Caco-2 (cell line): ENCODE results near the gene MTPN. TPM values are rescaled to one million over a fixed set of nuclear protein-coding genes. Genes with fewer than 3 reads are reported as not detected.

Experiments used
- BruUV-seq: library from RNA; stranded (reverse); fragments of 400-500 nt; replicated peaks from 2 replicates; lab custom pipeline; 2021; lab: Mats Ljungman, UMichigan
- CTCF ChIA-PET: fragments of 300-600 bp; sonication (Branson Sonifier 250); formaldehyde crosslinking; loops from one replicate; lab custom pipeline; 2022; ENCODE audit warnings: antibody characterized with exemption; lab: Charles Lee
- POLR2A ChIA-PET: fragments of 300-600 bp; sonication (Branson Sonifier 250); formaldehyde crosslinking; loops from one replicate; lab custom pipeline; 2022; ENCODE audit warnings: antibody characterized with exemption; lab: Charles Lee
- DNase-seq, 2 experiments: peaks; one replicate each; pipeline versions ENCODE4 v3.0.0 to v3.0.0-alpha.2; 2020 to 2022
- H3K27me3 ChIP-seq: replicated peaks from 2 replicates; pipeline ENCODE4 v1.6.0; 2011; ENCODE audit warnings: low read length; ENCODE audit not compliant: control insufficient read depth, insufficient read depth
- H3K36me3 ChIP-seq: 2 replicates; pipeline ENCODE4 v1.5.1; 2011; ENCODE audit warnings: low read length; ENCODE audit not compliant: control insufficient read depth, insufficient read depth
- H3K4me1 ChIP-seq: fragments of 250-450 bp; sonication (Bioruptor Pico); 2 replicates; pipeline ENCODE4 v1.5.1; 2020; ENCODE audit warnings: mild to moderate bottlenecking
- H3K4me3 ChIP-seq: 2 replicates; pipeline ENCODE4 v1.5.1; 2011; ENCODE audit warnings: low read depth, mild to moderate bottlenecking, control low read depth, low read length
- H3K9me3 ChIP-seq: fragments of 250-450 bp; sonication (Bioruptor Pico); 2 replicates; pipeline ENCODE4 v1.5.1; 2020; ENCODE audit warnings: mild to moderate bottlenecking, moderate library complexity
- H3K27ac Mint-ChIP-seq: one replicate; pipeline ENCODE4 v1.8.0; 2022; ENCODE audit warnings: mixed read lengths; ENCODE audit not compliant: unreplicated experiment
- H3K27me3 Mint-ChIP-seq: one replicate; pipeline ENCODE4 v1.8.0; 2022; ENCODE audit warnings: mixed read lengths; ENCODE audit not compliant: insufficient read depth, unreplicated experiment
- H3K36me3 Mint-ChIP-seq: one replicate; pipeline ENCODE4 v1.8.0; 2022; ENCODE audit warnings: mild to moderate bottlenecking, mixed read lengths; ENCODE audit not compliant: insufficient read depth, unreplicated experiment
- H3K4me1 Mint-ChIP-seq: one replicate; pipeline ENCODE4 v1.8.0; 2022; ENCODE audit warnings: low read depth, mixed read lengths; ENCODE audit not compliant: unreplicated experiment
- H3K4me3 Mint-ChIP-seq: one replicate; pipeline ENCODE4 v1.8.0; 2022; ENCODE audit warnings: mild to moderate bottlenecking, moderate library complexity, mixed read lengths; ENCODE audit not compliant: unreplicated experiment
- H3K9me3 Mint-ChIP-seq: one replicate; pipeline ENCODE4 v1.8.0; 2022; ENCODE audit warnings: mixed read lengths; ENCODE audit not compliant: unreplicated experiment
- intact Hi-C: fragments of 100-400 bp; cut with micrococcal nuclease; formaldehyde crosslinking; loops from one replicate; pipeline ENCODE4 v1.10.0; 2022; ENCODE audit not compliant: unreplicated experiment
- total RNA-seq: library from RNA; stranded (reverse); gene quantifications from 2 replicates; pipeline ENCODE4 v1.2.3, GENCODE V29; 2022
- TF ChIP-seq, protein P1 (sequence below), 2 experiments: fragments of 200-600 bp in 1 of 2; IDR thresholded peaks; 1 replicate in 1 of 2; 2 replicates in 1 of 2; pipeline versions ENCODE4 v1.5.1 to v1.8.0; 2011 to 2022; ENCODE audit warnings: antibody characterized with exemption in 1 of 2, control low read depth in 1 of 2, inconsistent platforms in 1 of 2, low read depth in 1 of 2, low read length in 1 of 2, mild to moderate bottlenecking in 1 of 2, moderate library complexity in 1 of 2; ENCODE audit not compliant: insufficient read depth in 1 of 2, severe bottlenecking in 1 of 2, unreplicated experiment in 1 of 2

The MTPN gene
- total RNA-seq, 1 experiment from 2014 or later = 138 TPM

GRCh38 chr7:136002802-136003201, 25.6 kb upstream of the MTPN start:
- no peak overlapping the region for H3K4me3 Mint-ChIP-seq
- no peaks in the 10 kb centered on the region for H3K36me3 ChIP-seq
- H3K36me3 Mint-ChIP-seq = no peaks in the 10 kb centered on the region
- peaks cover 10% of the 10 kb centered on the region for H3K4me1 Mint-ChIP-seq
- no peak overlapping the region for H3K4me3 ChIP-seq
- TF ChIP-seq, protein P1, sequence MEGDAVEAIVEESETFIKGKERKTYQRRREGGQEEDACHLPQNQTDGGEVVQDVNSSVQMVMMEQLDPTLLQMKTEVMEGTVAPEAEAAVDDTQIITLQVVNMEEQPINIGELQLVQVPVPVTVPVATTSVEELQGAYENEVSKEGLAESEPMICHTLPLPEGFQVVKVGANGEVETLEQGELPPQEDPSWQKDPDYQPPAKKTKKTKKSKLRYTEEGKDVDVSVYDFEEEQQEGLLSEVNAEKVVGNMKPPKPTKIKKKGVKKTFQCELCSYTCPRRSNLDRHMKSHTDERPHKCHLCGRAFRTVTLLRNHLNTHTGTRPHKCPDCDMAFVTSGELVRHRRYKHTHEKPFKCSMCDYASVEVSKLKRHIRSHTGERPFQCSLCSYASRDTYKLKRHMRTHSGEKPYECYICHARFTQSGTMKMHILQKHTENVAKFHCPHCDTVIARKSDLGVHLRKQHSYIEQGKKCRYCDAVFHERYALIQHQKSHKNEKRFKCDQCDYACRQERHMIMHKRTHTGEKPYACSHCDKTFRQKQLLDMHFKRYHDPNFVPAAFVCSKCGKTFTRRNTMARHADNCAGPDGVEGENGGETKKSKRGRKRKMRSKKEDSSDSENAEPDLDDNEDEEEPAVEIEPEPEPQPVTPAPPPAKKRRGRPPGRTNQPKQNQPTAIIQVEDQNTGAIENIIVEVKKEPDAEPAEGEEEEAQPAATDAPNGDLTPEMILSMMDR (IDR thresholded peaks at IDR 0.05; ENCODE audit: insufficient read depth in 1 of 2, low read depth in 1 of 2, low read length in 1 of 2, severe bottlenecking in 1 of 2, unreplicated experiment in 1 of 2) = no peak
- intact Hi-C loops = loop anchor here (5.0 kb wide), 1 partner anchor 341 kb away; the partner anchor contains the start of gene STMP1
- H3K9me3 ChIP-seq = no peaks in the 10 kb centered on the region
- no peaks in the 10 kb centered on the region for H3K27me3 Mint-ChIP-seq
- no peak overlapping the region for H3K27ac Mint-ChIP-seq
- ChIA-PET POLR2A (no interaction called here), CTCF (no interaction called here)
- no TSS peak for BruUV-seq
- H3K9me3 Mint-ChIP-seq = no peaks in the 10 kb centered on the region
- no peak for DNase-seq
- no peaks in the 10 kb centered on the region for H3K27me3 ChIP-seq
- H3K4me1 ChIP-seq = peaks cover 13% of the 10 kb centered on the region

- Histone ChIP-seq H3K9me3 (no peaks in the 10 kb centered on the region), H3K4me1 (peaks cover 13% of the 10 kb centered on the region), H3K4me3 (no peak overlapping the region), H3K36me3 (no peaks in the 10 kb centered on the region), H3K27me3 (no peaks in the 10 kb centered on the region)
- Mint-ChIP-seq H3K27ac (peak overlapping the region; percentile 81), H3K4me1 (peaks cover 10% of the 10 kb centered on the region), H3K4me3 (no peak overlapping the region), H3K27me3 (no peaks in the 10 kb centered on the region), H3K9me3 (no peaks in the 10 kb centered on the region), H3K36me3 (no peaks in the 10 kb centered on the region)
- CTCF ChIA-PET = no interaction called here
- BruUV-seq = no TSS peak
- TF ChIP-seq, protein P1 (IDR thresholded peaks at IDR 0.05; ENCODE audit: insufficient read depth in 1 of 2, low read depth in 1 of 2, low read length in 1 of 2, severe bottlenecking in 1 of 2, unreplicated experiment in 1 of 2) = no peak
- POLR2A ChIA-PET = interaction anchor here (0.6 kb wide), 1 partner anchor 241 kb away, joined by 3 read pairs; no protein-coding TSS in a partner anchor
- peak; percentile 52 to 67 for DNase-seq
- intact Hi-C loops = loop anchor here (1.0 to 5.0 kb wide), 4 partner anchors 23 to 338 kb away; partner anchors contain the start of genes MTPN and STMP1
Observed at GRCh38 chr7:136000288-136000913, 23.2 kb upstream of the MTPN start.

- Histone ChIP-seq H3K36me3 (no peaks in the 10 kb centered on the region), H3K9me3 (no peaks in the 10 kb centered on the region), H3K4me3 (no peak overlapping the region), H3K27me3 (no peaks in the 10 kb centered on the region; the same call in 1 of the 2 replicates), H3K4me1 (peaks cover 13% of the 10 kb centered on the region)
- no peaks in the 10 kb centered on the region for H3K9me3 Mint-ChIP-seq
- DNase-seq = no peak
- ChIA-PET CTCF (no interaction called here), POLR2A (no interaction called here)
- TF ChIP-seq, protein P1 (IDR thresholded peaks at IDR 0.05; ENCODE audit: insufficient read depth in 1 of 2, low read depth in 1 of 2, low read length in 1 of 2, severe bottlenecking in 1 of 2, unreplicated experiment in 1 of 2) = no peak
- no TSS peak for BruUV-seq
- H3K4me1 Mint-ChIP-seq = peaks cover 10% of the 10 kb centered on the region
- H3K27me3 Mint-ChIP-seq = no peaks in the 10 kb centered on the region
- no peak overlapping the region for H3K4me3 Mint-ChIP-seq
- intact Hi-C loops = no loop called here
- H3K36me3 Mint-ChIP-seq = no peaks in the 10 kb centered on the region
- H3K27ac Mint-ChIP-seq = no peak overlapping the region
Observed at GRCh38 chr7:135998081-135998480, 20.9 kb upstream of the MTPN start.
